ENCODE data around the gene SPACA4. TPM values are rescaled to one million over a fixed set of nuclear protein-coding genes. Genes with fewer than 3 reads are reported as not detected.

SPACA4 gene
- polyA plus RNA-seq, 1 donor = not detected

GRCh38 chr19:48651683-48652048, 45.1 kb downstream of the SPACA4 start:
- DNase-seq = no peak

GRCh38 chr19:48654299-48655059, 47.9 kb downstream of the SPACA4 start:
- DNase-seq = no peak

- DNase-seq = no peak
These were observed 50.4 kb downstream of the SPACA4 start for GRCh38 chr19:48656840-48657474.

Other genes starting within 250 kb of the SPACA4 start
- gene TMEM143, start 242.8 kb upstream of the SPACA4 start, polyA plus RNA-seq (ENCODE audit: insufficient read length) = 12.5 TPM
- gene SYNGR4, start 242.4 kb upstream of the SPACA4 start, polyA plus RNA-seq (ENCODE audit: insufficient read length) = not detected
- 227 TPM for gene KDELR1, start 215.2 kb upstream of the SPACA4 start, polyA plus RNA-seq (ENCODE audit: insufficient read length)
- gene GRIN2D, start 213.1 kb upstream of the SPACA4 start, polyA plus RNA-seq (ENCODE audit: insufficient read length) = 0.47 TPM
- gene GRWD1, start 160.8 kb upstream of the SPACA4 start, polyA plus RNA-seq (ENCODE audit: insufficient read length) = 22.2 TPM
- gene KCNJ14, start 151.2 kb upstream of the SPACA4 start, polyA plus RNA-seq (ENCODE audit: insufficient read length) = 1.1 TPM
- gene CYTH2, start 137.4 kb upstream of the SPACA4 start, polyA plus RNA-seq (ENCODE audit: insufficient read length) = 94.1 TPM
- gene LMTK3, start 94.9 kb upstream of the SPACA4 start, polyA plus RNA-seq (ENCODE audit: insufficient read length) = 2.0 TPM
- 0.38 TPM for gene SULT2B1, start 54.6 kb upstream of the SPACA4 start, polyA plus RNA-seq (ENCODE audit: insufficient read length)
- 0.57 TPM for gene FAM83E, start 8.3 kb downstream of the SPACA4 start, polyA plus RNA-seq (ENCODE audit: insufficient read length)
- 969 TPM for gene RPL18, start 12.4 kb downstream of the SPACA4 start, polyA plus RNA-seq (ENCODE audit: insufficient read length)
- 19.9 TPM for gene SPHK2, start 12.8 kb downstream of the SPACA4 start, polyA plus RNA-seq (ENCODE audit: insufficient read length)
- 9.5 TPM for gene DBP, start 30.6 kb downstream of the SPACA4 start, polyA plus RNA-seq (ENCODE audit: insufficient read length)
- gene CA11, start 39.4 kb downstream of the SPACA4 start, polyA plus RNA-seq (ENCODE audit: insufficient read length) = 21.1 TPM
- 1.1 TPM for gene NTN5, start 66.3 kb downstream of the SPACA4 start, polyA plus RNA-seq (ENCODE audit: insufficient read length)
- gene FUT2, start 89.2 kb downstream of the SPACA4 start, polyA plus RNA-seq (ENCODE audit: insufficient read length) = 3.5 TPM
- 6.0 TPM for gene MAMSTR, start 113.0 kb downstream of the SPACA4 start, polyA plus RNA-seq (ENCODE audit: insufficient read length)
- gene RASIP1, start 133.9 kb downstream of the SPACA4 start, polyA plus RNA-seq (ENCODE audit: insufficient read length) = 11.9 TPM
- 1.1 TPM for gene IZUMO1, start 140.2 kb downstream of the SPACA4 start, polyA plus RNA-seq (ENCODE audit: insufficient read length)
- 3.8 TPM for gene FUT1, start 145.9 kb downstream of the SPACA4 start, polyA plus RNA-seq (ENCODE audit: insufficient read length)
- gene FGF21, start 148.8 kb downstream of the SPACA4 start, polyA plus RNA-seq (ENCODE audit: insufficient read length) = not detected
- gene BCAT2, start 204.3 kb downstream of the SPACA4 start, polyA plus RNA-seq (ENCODE audit: insufficient read length) = 39.9 TPM
- gene HSD17B14, start 229.7 kb downstream of the SPACA4 start, polyA plus RNA-seq (ENCODE audit: insufficient read length) = 27.4 TPM